HG02623 (cell line): Measurements from ENCODE around the gene ATP6V1B1.
"Not testable (repeated sequence)": the region's sequence is repeated elsewhere in the genome, so short reads cannot be mapped to it uniquely, and the experiment has no call there.

Experiments
- ATAC-seq: cut with Tn5 transposase; IDR thresholded peaks from one replicate; pipeline ENCODE4 v1.9.1; 2021; ENCODE audit warnings: moderate library complexity; ENCODE audit not compliant: unreplicated experiment

The ATP6V1B1 gene

GRCh38 chr2:70987386-70987785 is 51.7 kb downstream of the ATP6V1B1 start:
- no peak for ATAC-seq

- no peak for ATAC-seq
Measured at GRCh38 chr2:70988151-70988550, 52.5 kb downstream of the ATP6V1B1 start.

- ATAC-seq = no peak
Measured at GRCh38 chr2:70988726-70989648, 53.3 kb downstream of the ATP6V1B1 start.

- ATAC-seq = no peak
Measured at GRCh38 chr2:70990216-70990615, 54.5 kb downstream of the ATP6V1B1 start.

GRCh38 chr2:70991142-70991541 is 55.4 kb downstream of the ATP6V1B1 start:
- ATAC-seq = no peak

- ATAC-seq = no peak
Measured at GRCh38 chr2:70991742-70992141, 56.0 kb downstream of the ATP6V1B1 start.

- no peak for ATAC-seq
Measured at GRCh38 chr2:70992945-70993853, 57.5 kb downstream of the ATP6V1B1 start.

- ATAC-seq = peak; percentile 25
Measured at GRCh38 chr2:70994009-70994698, 58.5 kb downstream of the ATP6V1B1 start.

GRCh38 chr2:70994699-70995425 is 59.2 kb downstream of the ATP6V1B1 start, which contains the start of gene TEX261:
TSS of gene TEX261 (minus strand) at chr2:70994873. CDS start at chr2:70994757, 116 bp downstream.
- ATAC-seq = peak; percentile 90

GRCh38 chr2:70995426-70995729 is 59.7 kb downstream of the ATP6V1B1 start:
- ATAC-seq = peak; percentile 42

GRCh38 chr2:70998885-70999284 is 63.2 kb downstream of the ATP6V1B1 start:
- ATAC-seq = not testable (repeated sequence)

GRCh38 chr2:70999362-70999761 is 63.7 kb downstream of the ATP6V1B1 start:
- ATAC-seq = no peak

GRCh38 chr2:70999931-71000330 is 64.2 kb downstream of the ATP6V1B1 start:
- ATAC-seq = not testable (repeated sequence)

GRCh38 chr2:71000780-71001591 is 65.3 kb downstream of the ATP6V1B1 start:
- ATAC-seq = peak; percentile 91

- no peak for ATAC-seq
Measured at GRCh38 chr2:71001592-71001927, 65.9 kb downstream of the ATP6V1B1 start.

GRCh38 chr2:71001981-71002570 is 66.4 kb downstream of the ATP6V1B1 start:
- no peak for ATAC-seq

GRCh38 chr2:71003396-71003795 is 67.7 kb downstream of the ATP6V1B1 start:
- no peak for ATAC-seq

GRCh38 chr2:71003966-71004755 is 68.5 kb downstream of the ATP6V1B1 start:
- no peak for ATAC-seq
